SW 1271 (cell line): ENCODE results near the gene EFTUD2.
A peak's percentile ranks its signal among the peaks of the same experiment; 100 is the strongest.

Source experiments
- DNase-seq, 2 experiments: peaks; one replicate each; lab custom pipeline; 2025; lab: John Stamatoyannopoulos, UW

The EFTUD2 gene

GRCh38 chr17:44925731-44926697 is 26.8 kb upstream of the EFTUD2 start:
- no peak for DNase-seq

- peak in 1 of 2 experiments; percentile 34 for DNase-seq
Observed at GRCh38 chr17:44924107-44924544, 24.9 kb upstream of the EFTUD2 start.

DNA sequence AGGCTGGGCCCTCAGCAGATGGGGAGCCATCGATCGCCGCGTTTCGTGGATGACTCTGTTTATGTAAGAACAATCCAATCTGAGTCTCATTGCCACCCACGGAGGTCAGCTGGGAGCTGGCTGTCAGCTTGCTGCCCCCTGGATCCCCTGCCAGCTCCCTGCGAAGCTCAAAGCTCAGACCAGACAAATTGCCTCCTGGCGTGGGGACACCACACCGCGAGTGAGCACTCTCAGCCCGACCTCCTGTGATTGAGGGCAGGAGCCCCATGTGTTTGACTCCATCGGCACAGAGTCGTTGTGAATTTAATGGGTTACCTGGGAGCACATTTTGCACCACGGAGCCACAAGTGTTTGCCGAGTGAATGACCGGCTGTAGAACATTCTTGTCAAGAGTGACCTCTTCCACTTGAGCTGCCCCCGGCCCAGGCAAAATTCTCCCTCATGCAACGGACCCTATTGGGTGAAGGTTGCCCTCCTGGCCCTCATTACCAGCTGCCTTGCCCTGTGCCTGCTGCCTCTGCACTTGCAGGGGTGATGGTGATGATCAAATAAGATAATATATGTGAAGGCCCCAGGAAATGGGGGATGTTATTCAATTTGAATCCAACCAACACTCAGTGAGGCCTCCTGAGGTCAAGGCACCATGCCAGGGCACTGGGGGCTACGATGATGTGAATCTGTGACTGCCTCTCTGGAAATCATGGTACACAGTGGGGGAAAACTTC is 23.7 kb upstream of the EFTUD2 start:
- DNase-seq, result no peak

- no peak for DNase-seq
Observed at GRCh38 chr17:44922136-44922535, 22.9 kb upstream of the EFTUD2 start.

GRCh38 chr17:44921122-44921882 is 22.1 kb upstream of the EFTUD2 start:
- DNase-seq, result no peak

- DNase-seq, result no peak
Observed at GRCh38 chr17:44920565-44920940, 21.3 kb upstream of the EFTUD2 start.

DNA sequence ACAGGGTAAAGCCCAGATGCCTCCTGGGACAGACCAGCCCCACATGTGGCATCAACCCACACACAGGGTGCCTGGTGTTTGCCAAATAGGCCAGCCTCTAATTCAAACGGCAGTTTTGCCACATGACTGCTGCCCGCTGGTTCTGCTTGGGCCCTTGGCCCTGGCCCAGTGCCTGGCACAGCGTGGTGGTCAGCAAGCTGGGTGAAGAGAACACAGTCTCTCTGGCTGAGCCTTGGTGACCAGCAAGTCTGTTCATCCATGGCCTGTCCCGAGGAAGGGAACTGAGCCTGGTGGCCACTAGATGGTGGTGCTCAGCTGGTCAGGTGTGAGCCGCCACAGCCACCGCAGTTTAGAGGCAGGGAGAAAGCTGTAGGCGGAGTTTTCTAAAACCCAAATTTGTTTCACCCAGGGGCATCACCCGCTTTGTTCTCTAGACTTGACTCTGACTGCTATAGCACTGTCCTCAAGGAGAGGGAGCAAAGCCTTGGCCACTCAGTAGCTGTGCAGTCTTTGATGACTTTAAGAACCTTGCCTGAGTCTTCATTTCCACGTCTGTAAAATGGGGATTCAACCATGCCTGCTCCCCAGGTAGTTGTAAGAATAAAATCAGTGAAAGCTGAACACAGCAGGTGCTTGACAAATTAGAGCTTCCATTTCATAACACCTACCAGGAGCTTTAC is 20.8 kb upstream of the EFTUD2 start:
- peak; percentile 19 to 65 for DNase-seq

DNA sequence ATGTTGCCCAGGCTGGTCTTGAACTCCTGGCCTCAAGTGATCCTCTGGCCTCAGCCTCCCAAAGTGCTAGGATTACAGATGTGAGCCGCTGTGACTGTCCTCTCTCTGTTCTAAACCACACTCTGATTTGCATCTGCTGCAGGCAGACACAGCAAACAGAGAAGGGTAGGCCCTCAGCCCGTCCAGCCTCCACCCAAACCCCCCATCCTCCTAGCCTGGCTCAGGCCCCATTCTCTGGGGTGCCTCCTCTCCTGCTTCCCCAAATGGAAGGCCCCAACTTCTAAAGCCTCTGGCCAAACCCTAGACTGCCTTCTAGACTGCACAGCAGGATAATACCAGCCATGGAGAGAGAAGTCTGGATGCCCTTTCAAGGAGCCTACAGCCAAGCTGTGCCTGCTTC is 20.2 kb upstream of the EFTUD2 start:
- DNase-seq, result no peak

- no peak for DNase-seq
Observed at GRCh38 chr17:44918006-44918405, 18.8 kb upstream of the EFTUD2 start.

- DNase-seq, result no peak
Observed at GRCh38 chr17:44917456-44917855, 18.2 kb upstream of the EFTUD2 start.

- DNase-seq, result no peak
Observed at GRCh38 chr17:44916781-44917241, 17.6 kb upstream of the EFTUD2 start.

DNA sequence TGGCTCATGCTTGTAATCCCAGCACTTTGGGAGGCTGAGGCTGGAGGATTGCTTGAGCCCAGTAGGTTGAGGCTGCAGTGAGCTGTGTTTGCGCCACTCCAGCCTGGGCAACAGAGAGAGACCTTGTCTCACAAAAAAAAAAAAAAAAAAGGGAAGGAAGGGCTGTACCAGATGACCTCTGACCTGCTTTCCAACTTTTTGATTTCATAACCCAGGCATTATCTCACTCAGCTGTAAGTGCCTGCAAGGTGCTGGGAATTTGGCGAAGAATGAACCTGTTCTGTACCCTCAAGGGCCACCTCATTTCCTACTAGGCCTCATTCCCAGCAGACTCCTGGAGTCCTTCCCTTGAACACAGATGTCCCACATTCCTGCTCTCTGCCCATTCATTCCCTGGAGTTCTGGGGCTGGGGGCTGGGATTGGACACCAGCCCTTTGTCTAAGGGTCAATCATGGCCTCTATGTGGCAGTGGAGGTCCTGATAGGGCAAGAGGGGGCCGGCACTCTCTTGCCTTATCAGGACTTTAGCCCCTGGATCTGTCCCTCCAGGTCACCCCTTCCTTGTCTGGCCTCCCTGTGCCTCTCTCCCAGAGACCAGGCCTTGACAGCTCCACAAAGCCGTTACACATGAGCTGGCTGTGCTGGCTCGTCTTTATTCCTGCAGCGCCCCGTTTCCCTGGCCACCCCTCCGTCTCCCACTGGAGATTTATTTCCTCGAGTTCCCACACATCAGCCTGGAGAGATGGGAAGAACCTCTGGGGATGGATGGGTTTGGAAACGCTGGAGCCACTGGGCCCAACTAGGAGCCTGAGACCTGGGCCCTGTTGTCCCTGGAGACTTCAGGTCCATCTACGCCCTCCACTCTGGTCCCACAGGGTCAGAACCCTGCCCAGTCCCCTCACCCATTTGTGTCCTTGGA is 16.9 kb upstream of the EFTUD2 start:
- DNase-seq, result no peak

GRCh38 chr17:44915321-44915726 is 16.1 kb upstream of the EFTUD2 start, which contains the start of gene GFAP:
TSS of gene GFAP (minus strand) at chr17:44915500. CDS start at chr17:44915486, 14 bp downstream.
- DNase-seq, result no peak

DNA sequence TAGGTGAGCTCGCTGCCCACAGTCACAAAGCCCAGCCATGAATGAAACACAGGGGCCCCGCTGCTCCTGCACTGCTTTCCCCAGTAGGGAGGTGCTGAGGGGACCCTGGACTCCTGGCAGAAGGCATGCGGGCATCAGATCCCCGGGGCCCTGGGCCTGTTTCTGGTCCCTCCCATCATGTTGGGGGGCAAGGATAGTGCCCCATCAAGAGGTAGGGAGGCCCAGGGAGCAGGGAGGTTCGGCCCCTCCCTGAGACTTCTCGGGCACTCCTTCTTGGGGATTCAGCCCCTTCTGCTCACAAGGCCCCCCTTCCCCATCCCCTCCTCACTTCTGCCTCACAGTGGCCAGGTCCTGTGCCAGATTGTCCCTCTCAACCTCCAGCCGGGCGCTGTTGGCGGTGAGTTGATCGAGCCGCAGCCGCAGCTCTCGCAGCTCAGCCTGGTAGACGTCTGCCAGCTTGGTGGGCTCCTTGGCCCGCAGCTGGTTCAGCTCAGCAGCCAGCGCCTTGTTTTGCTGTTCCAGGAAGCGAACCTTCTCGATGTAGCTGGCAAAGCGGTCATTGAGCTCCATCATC is 15.5 kb upstream of the EFTUD2 start:
- no peak for DNase-seq

GRCh38 chr17:44914148-44914547 is 14.9 kb upstream of the EFTUD2 start:
- DNase-seq, result no peak

GRCh38 chr17:44913676-44914075 is 14.4 kb upstream of the EFTUD2 start:
- DNase-seq, result no peak

- no peak for DNase-seq
Observed at GRCh38 chr17:44912763-44913544, 13.7 kb upstream of the EFTUD2 start.

- DNase-seq, result no peak
Observed at GRCh38 chr17:44911133-44912001, 12.1 kb upstream of the EFTUD2 start.
